Gastrocnemius medialis (tissue), 4 donors: Measurements from ENCODE around the gene XPNPEP1. TPM values are rescaled to one million over a fixed set of nuclear protein-coding genes. Genes with fewer than 3 reads are reported as not detected.

Source experiments
- ATAC-seq, 2 donors: fragments of 150-250 bp; one replicate each; pipeline ENCODE4 v1.9.1; 2016
- DNase-seq, 2 donors: peaks; one replicate each; pipeline ENCODE4 v3.0.0-alpha.2; 2019
- H3K27ac ChIP-seq, 4 donors: fragments of 200-600 bp; sonication (generic); 1 replicate in 1 of 4; 2 replicates in 3 of 4; pipeline ENCODE4 v1.5.1; 2016 to 2018; ENCODE audit warnings: mild to moderate bottlenecking in 2 of 4, moderate library complexity in 1 of 4
- H3K27me3 ChIP-seq, 3 donors: fragments of 200-600 bp; sonication (generic) in 2 of 3; 1 replicate in 1 of 3; 2 replicates in 2 of 3; pipeline versions ENCODE4 v1.5.1 to v1.6.0; 2016 to 2019; ENCODE audit warnings: mild to moderate bottlenecking in 1 of 3, moderate library complexity in 1 of 3
- H3K36me3 ChIP-seq, 2 donors: fragments of 200-600 bp; sonication (generic) in 1 of 2; one replicate each; pipeline ENCODE4 v1.5.1; 2017 to 2018
- H3K4me1 ChIP-seq, 2 donors: fragments of 200-600 bp; sonication (generic) in 1 of 2; one replicate each; pipeline ENCODE4 v1.5.1; 2016 to 2017; ENCODE audit warnings: mild to moderate bottlenecking in 2 of 2
- H3K4me3 ChIP-seq, 4 donors: fragments of 200-600 bp; sonication (generic) in 3 of 4; 1 replicate in 1 of 4; 2 replicates in 3 of 4; pipeline ENCODE4 v1.5.1; 2016 to 2019; ENCODE audit warnings: mild to moderate bottlenecking in 2 of 4
- H3K9me3 ChIP-seq, 3 donors: fragments of 200-600 bp; sonication (generic) in 2 of 3; 1 replicate in 1 of 3; 2 replicates in 2 of 3; pipeline ENCODE4 v1.5.1; 2016 to 2019
- POLR2A ChIP-seq, 2 donors: fragments of 450-650 bp; IDR thresholded peaks; one replicate each; pipeline ENCODE4 v1.6.1; 2017; ENCODE audit warnings: antibody characterized with exemption in 2 of 2, mild to moderate bottlenecking in 2 of 2, moderate library complexity in 2 of 2
- in situ Hi-C, 4 donors: fragments of 200-750 bp; cut with MboI; loops; one replicate each; pipeline versions ENCODE4 v1.15.0 to v1.8.0; 2017; ENCODE audit warnings: low sequenced_read_pairs in 4 of 4
- intact Hi-C: fragments of 100-400 bp; cut with DNase I; formaldehyde crosslinking; loops from one replicate; pipeline ENCODE4 v1.15.1; 2023; ENCODE audit warnings: low total_unique reads
- total RNA-seq, 4 donors: library from RNA; depleted of rRNA; stranded (reverse); fragments of >200 nt; gene quantifications; one replicate each; pipeline versions ENCODE4 v1.1.0 to v1.2.3, GENCODE V29; 2016
- TF ChIP-seq, protein P1 (sequence below), 5 experiments: fragments of 450-650 bp in 3 of 5; fragments of 200-600 bp in 2 of 5; sonication (generic) in 2 of 5; IDR thresholded peaks in 4 of 5; conservative IDR thresholded peaks in 1 of 5; 1 replicate in 4 of 5; 2 replicates in 1 of 5; pipeline ENCODE4 v1.5.1; 2016 to 2019; ENCODE audit warnings: antibody characterized with exemption in 5 of 5, mild to moderate bottlenecking in 3 of 5, moderate library complexity in 3 of 5

The XPNPEP1 gene
- total RNA-seq, 4 donors from 2014 or later = 39.9 to 72.3 (median 64.0) TPM

DNA sequence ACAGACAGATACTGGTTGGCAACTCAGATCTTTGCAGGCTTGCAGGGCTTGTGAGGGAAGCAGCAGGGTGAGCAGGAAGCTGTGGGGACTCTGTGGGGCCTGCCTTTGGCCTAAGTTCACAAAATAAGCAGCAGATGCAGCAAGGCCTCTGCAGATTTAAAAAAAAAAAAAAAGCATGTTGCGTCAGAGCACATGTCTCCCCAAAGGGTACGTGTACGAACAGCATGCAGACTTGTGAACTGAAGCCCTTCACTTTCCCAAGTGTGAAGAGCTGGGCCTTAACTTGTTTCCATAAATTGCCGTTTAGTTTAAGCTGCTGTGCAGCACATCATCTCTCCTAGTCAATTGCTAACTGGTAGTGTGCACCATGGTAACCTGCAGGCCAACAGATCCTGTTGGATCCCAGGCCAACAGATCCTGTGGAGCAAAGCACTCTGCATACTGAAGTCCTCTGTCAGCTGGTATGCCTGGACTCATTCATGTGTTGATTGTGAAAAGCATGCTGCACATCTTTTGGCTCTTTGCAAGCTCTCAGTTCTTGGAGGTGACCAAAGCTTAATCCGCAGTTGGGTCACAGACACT, 10.8 kb upstream of the XPNPEP1 start:
- Histone ChIP-seq H3K36me3 (no peaks in the 10 kb centered on the region), H3K4me3 (no peak overlapping the region), H3K27me3 (no peaks in the 10 kb centered on the region), H3K4me1 (peaks cover 15 to 23% of the 10 kb centered on the region in 2 donors), H3K27ac (peak overlapping the region in 1 of 4 donors; percentile 60), H3K9me3 (no peaks in the 10 kb centered on the region)
- in situ Hi-C loops = no loop called here
- intact Hi-C loops = no loop called here
- peak; percentile 72 to 79 for ATAC-seq
- DNase-seq = peak in 1 of 2 donors; percentile 41
- TF ChIP-seq, protein P1, sequence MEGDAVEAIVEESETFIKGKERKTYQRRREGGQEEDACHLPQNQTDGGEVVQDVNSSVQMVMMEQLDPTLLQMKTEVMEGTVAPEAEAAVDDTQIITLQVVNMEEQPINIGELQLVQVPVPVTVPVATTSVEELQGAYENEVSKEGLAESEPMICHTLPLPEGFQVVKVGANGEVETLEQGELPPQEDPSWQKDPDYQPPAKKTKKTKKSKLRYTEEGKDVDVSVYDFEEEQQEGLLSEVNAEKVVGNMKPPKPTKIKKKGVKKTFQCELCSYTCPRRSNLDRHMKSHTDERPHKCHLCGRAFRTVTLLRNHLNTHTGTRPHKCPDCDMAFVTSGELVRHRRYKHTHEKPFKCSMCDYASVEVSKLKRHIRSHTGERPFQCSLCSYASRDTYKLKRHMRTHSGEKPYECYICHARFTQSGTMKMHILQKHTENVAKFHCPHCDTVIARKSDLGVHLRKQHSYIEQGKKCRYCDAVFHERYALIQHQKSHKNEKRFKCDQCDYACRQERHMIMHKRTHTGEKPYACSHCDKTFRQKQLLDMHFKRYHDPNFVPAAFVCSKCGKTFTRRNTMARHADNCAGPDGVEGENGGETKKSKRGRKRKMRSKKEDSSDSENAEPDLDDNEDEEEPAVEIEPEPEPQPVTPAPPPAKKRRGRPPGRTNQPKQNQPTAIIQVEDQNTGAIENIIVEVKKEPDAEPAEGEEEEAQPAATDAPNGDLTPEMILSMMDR (IDR thresholded peaks at IDR 0.05 in 4 of 5, conservative IDR thresholded peaks at IDR 0.05 in 1 of 5) = no peak
- no peak for TF ChIP-seq POLR2A (IDR thresholded peaks at IDR 0.05)

DNA sequence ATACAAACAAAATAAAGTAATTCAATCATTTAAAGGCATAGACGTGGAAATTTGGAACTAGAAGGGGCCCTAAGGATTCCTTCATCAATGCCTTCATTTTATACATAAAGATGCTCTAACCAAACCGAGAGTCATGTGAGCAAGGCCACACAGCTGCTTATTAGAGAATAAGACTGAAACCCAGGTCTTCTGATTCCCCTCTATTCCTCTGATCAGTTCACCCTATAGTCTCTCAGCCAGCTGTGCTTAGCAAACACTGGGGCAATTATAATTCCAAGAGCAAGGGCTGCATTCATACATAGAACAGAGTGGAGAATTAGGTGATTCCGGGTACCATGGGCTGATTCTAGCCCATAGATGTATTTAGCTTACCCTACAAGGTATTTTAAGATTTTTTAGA, 9.7 kb upstream of the XPNPEP1 start:
- intact Hi-C loops (no loop called here), in situ Hi-C loops (no loop called here)
- ATAC-seq = no peak
- no peak overlapping the region for H3K4me3 ChIP-seq
- no peak for DNase-seq
- no peaks in the 10 kb centered on the region for H3K9me3 ChIP-seq
- TF ChIP-seq, protein P1 (IDR thresholded peaks at IDR 0.05 in 4 of 5, conservative IDR thresholded peaks at IDR 0.05 in 1 of 5) = no peak
- TF ChIP-seq POLR2A (IDR thresholded peaks at IDR 0.05) = no peak
- H3K36me3 ChIP-seq = no peaks in the 10 kb centered on the region
- no peaks in the 10 kb centered on the region for H3K27me3 ChIP-seq
- H3K27ac ChIP-seq = no peak overlapping the region
- peaks cover 15 to 23% of the 10 kb centered on the region in 2 donors for H3K4me1 ChIP-seq

DNA sequence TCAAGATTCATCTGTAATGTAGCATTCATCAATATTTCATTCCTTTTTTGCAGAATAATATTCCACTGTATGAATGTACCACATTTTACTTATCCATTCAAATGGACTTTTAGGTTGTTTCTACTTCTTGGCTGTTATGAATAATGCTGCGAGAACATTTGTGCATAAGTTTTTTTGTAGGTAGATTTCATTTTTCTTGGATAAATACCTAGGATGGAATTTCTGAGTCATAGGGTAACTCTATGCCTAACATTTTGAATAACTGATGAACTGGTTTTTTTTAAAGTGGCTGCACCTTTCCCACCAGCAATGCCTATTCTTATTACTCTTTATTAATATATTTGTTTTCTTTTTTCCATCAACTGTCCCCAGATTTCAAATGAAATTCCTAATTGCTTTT, 9.1 kb upstream of the XPNPEP1 start:
- in situ Hi-C loops (no loop called here), intact Hi-C loops (no loop called here)
- no peaks in the 10 kb centered on the region for H3K27me3 ChIP-seq
- no peak for DNase-seq
- no peaks in the 10 kb centered on the region for H3K9me3 ChIP-seq
- ATAC-seq = no peak
- no peak overlapping the region for H3K27ac ChIP-seq
- no peak for TF ChIP-seq POLR2A (IDR thresholded peaks at IDR 0.05)
- TF ChIP-seq, protein P1 (IDR thresholded peaks at IDR 0.05 in 4 of 5, conservative IDR thresholded peaks at IDR 0.05 in 1 of 5) = no peak
- peaks cover 15 to 23% of the 10 kb centered on the region in 2 donors for H3K4me1 ChIP-seq
- H3K4me3 ChIP-seq = no peak overlapping the region
- no peaks in the 10 kb centered on the region for H3K36me3 ChIP-seq

DNA sequence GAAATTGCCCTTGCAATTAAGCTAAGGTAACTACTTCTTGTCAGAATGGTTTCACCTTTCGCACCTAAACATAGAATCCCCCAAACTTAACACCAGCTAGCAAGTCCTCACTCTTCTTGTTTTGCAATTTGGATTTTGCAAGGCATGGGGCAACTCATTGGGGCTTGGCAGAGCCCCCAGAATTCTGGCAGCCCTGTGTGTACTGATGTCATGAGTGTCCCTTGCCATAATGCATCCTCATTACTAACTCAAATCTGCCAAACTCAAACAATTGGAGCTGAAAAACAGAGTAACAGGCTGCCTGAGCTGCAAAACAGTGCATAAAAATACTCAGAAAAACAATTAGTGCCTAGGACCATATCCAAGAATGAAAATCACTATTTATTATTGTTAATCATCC, 7.9 kb upstream of the XPNPEP1 start:
- ATAC-seq = peak; percentile 81 to 91
- intact Hi-C loops = no loop called here
- H3K9me3 ChIP-seq = no peaks in the 10 kb centered on the region
- H3K36me3 ChIP-seq = no peaks in the 10 kb centered on the region
- peak; percentile 27 to 83 for DNase-seq
- peak overlapping the region in 2 of 4 donors; percentile 40 to 50 for H3K27ac ChIP-seq
- in situ Hi-C loops = no loop called here
- TF ChIP-seq, protein P1 (IDR thresholded peaks at IDR 0.05 in 4 of 5, conservative IDR thresholded peaks at IDR 0.05 in 1 of 5) = no peak
- no peak for TF ChIP-seq POLR2A (IDR thresholded peaks at IDR 0.05)
- H3K27me3 ChIP-seq = no peaks in the 10 kb centered on the region
- H3K4me3 ChIP-seq = no peak overlapping the region
- H3K4me1 ChIP-seq = peaks cover 15 to 23% of the 10 kb centered on the region in 2 donors
